ENCODE measurements around the gene CBR1.
"Not testable (repeated sequence)": the region's sequence is repeated elsewhere in the genome, so short reads cannot be mapped to it uniquely, and the experiment has no call there.

The CBR1 gene

GRCh38 chr21:36052860-36053714 is 16.7 kb upstream of the CBR1 start:
- DNase-seq: no peak

DNA sequence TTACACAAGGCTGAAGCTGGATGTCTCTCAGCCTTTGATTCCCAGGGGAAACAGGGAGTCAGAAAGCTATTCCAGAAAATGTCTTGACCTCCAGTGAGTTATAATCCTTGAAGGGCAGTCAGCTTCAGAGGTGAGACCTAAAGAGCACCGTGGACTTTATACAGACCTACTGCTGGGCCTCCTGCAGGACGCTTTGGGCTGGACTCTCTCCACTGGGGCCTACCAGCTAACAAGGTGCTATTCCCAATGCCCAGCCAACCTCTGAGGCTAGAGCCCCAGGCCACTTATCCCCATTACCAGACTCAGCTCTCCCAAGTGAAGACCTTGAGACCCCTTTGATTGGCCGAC is 16.1 kb upstream of the CBR1 start:
- no peak for DNase-seq

DNA sequence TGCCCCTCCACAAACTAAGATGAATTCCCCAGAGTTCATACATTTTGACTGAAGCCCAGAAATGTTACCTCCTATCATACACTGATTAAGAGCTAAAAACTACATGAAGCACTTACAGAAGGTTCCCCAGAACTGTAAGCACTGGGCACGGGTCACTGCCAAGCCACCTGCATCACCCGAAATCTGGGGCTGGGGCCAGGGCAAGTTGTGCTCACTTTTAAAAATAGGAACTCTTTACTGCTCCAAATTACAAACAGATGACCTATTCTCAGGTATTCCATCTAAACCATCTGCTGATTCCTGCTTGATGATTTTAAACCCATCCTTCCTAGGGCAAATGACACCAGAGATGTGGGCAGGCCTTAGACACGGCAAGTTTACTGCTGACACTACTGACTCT is 14.3 kb upstream of the CBR1 start:
- no peak for DNase-seq

GRCh38 chr21:36059823-36060158 is 10.0 kb upstream of the CBR1 start:
- DNase-seq: peak; percentile 39

DNA sequence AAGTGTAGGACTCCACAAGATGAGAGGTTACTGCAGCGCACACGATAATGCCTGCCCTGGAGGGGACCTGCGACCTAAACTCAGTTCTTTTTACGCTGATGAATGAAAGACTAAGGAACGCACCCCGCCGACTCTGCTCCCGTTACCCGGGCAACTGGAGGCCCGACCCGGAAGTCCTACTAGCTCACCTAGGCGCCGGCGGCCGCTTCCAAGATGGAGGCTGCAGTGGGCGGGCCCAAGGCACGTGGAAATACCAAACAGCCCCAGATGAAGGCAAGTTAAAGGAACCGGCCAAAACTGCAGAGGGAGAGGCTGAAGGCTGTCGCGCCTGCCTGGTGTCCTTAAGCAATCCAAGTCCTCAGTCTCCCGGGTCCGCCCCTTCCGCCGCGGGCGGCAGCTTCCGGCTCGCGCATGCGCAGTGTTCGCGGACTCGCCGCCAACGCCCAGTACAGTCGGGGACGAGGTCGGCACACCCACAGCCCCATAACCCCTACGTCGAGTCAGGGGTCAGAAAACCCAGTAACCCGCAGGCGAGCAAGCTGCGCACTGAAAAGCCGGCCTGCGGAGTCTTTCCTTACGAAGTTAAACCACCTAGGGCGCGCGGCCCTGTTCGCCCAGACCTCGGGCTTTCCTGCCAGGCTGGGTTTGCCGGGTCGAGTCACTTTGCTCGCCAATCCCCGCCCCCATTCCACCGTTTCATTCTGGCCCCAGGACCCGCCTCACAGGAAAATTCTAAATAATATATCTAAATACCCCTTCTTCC is 9.5 kb upstream of the CBR1 start, which contains the start of gene SETD4:
TSS of gene SETD4 (minus strand) at position 368 of the 763 bp plus-strand sequence. CDS start 1,638 bp downstream, outside the sequence.
- peak; percentile 90 for DNase-seq

- DNase-seq: no peak
These were observed 8.4 kb upstream of the CBR1 start for GRCh38 chr21:36061445-36061844.

GRCh38 chr21:36063375-36064084 is 6.3 kb upstream of the CBR1 start:
- no peak for DNase-seq

- DNase-seq: no peak
These were observed 5.8 kb upstream of the CBR1 start for GRCh38 chr21:36064085-36064460.

DNA sequence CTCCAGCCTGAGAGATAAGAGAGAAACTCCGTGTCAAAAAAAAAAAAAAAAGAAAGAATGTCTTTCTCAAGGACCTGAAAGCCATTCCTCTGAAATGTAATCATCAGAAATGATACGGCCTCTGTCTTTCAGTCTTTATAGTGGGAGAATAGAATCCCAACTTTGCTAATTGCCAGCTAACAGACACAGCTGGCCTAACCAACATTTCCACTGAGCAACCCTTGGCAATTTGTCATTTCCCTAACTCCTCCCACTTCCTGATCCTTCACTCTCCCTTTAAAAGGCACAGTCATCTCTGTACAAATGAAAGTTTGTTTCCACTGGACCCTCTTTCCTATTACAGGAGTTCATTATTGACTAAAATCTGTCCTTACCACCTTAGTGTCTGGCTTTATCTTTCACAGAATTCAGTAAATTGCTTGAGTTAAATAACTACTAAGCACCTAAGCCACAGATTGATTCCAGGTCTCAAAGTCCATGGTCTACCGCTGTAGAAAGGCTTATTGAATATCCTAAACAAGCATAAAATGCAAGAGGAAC is 4.3 kb upstream of the CBR1 start:
- DNase-seq: no peak

GRCh38 chr21:36068748-36069398 is 951 bp upstream of the CBR1 start:
- no peak for DNase-seq

- DNase-seq: no peak
These were observed 1.2 kb downstream of the CBR1 start for GRCh38 chr21:36070999-36071398.

- DNase-seq: no peak
These were observed 2.8 kb downstream of the CBR1 start for GRCh38 chr21:36072453-36073162.

- DNase-seq: no peak
These were observed 3.4 kb downstream of the CBR1 start for GRCh38 chr21:36073181-36073580.

DNA sequence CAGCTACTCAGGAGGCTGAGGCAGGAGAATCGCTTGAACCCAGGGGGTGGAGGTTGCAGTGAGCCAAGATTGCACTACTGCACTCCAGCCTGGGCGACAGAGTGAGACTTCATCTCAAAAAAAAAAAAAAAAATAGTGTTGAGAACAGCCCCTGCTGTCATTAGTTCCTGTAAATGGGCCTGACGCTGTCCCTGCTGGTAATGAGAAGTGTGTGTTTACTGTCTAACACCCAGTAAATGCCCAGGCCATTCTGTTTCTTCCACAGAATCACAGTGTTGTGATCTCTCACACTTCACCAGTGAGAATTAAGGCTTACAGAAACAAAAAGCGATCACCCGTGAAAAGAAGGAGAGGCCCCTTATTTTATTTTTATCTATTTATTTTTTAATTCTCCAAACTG is 4.1 kb downstream of the CBR1 start:
- not testable (repeated sequence) for DNase-seq

DNA sequence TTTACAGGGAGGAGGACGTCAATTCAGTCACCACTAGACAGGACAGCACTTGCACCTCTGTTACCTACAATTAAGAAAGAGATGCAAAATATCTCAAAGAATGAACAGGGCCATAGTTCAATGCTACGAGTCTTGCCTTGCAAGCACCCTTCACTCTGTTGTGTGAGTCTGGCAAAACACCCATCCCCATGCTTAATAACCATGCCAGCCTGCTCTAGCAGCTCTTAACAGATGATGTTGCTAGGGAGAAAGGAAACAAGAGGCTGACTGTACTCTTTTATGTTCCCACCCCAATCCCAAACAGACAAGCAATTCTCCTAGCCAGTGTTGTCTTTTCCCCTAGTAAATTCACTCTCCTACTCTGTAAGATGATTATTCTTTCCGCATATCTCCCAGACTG is 5.3 kb downstream of the CBR1 start:
- DNase-seq: no peak

- no peak for DNase-seq
These were observed 6.1 kb downstream of the CBR1 start for GRCh38 chr21:36075953-36076352.

DNA sequence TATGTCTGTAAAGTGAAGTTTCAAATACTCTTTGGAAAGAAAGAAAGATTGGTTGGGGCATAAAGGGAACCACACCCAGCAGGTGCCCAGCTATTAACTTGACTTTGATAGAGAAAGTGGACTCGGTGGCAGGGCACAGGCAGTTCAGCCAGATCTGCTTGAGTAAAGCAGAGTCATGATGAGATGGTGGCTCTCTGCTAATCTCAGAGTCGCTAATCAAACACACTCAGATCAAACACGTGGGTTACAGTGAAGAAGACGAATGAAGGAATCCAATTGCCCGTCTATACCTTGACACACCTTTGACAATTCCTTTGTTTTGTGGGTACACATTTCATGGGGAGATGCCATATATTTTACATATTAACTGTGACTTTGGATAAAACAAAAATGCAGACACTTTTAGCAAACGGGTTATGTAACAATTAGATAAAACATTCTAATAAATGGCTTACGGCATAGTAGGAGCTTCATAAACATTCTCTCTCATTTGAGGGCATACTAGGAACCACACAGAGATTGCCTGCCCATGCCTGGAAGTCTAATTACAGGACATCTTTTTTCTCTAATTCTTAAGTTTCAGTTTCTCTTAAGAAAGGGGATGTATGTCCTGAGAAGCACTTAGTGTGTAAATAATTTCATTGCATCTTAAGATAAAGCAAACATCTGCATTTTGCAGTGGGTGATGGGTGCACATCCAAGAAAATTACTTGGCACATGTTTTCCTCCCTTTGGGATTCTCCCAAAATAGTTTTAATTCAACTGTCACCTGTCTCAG is 7.2 kb downstream of the CBR1 start:
- no peak for DNase-seq

GRCh38 chr21:36077758-36078157 is 7.9 kb downstream of the CBR1 start:
- DNase-seq: no peak

DNA sequence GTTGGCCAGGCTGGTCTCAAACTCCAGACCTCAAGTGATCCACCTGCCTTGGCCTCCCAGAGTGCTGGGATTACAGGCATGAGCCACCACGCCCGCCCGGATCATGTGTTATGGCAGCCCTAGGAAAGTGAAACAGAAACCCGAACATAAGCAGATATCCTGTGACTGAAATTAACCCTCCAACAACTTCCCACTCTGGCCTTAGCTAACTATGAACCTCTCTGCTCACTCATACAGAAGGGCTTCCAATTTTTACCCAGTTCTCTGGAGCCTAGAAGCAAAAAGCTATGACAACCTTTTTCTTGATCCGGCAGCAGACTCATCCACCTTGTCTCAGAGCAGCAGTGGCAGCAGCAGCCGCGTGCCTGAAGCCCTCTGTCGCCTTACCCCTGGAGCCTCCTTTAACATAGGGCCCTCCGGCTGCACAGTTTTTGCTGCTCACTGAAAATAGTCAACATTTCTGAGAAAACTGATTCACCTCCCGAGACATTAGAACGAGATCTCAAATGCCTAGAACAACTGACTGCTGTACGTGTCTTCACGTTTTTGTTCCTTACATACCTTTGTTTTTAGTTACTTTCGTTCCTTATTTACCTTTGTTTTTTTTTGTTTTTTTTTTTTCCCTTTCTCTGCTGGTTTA is 9.3 kb downstream of the CBR1 start:
- DNase-seq: no peak

DNA sequence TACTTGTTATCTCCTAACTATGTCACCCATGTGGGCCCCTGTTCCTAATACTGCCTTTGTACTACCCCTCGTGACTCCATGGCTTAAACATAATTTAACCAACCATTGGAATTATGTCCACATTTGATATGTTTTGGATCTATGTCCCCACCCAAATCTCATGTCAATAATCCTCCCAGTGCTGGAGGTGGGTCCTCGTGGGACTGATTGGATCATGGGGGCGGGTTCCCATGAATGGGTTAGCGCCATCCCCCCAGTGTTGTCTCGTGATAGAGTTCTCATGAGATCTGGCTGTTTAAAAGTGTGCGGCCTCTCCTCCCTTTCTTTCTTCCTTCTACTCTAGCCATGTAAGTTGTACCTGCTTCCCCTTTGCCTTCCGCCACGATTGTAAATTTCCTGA is 9.8 kb downstream of the CBR1 start:
- no peak for DNase-seq

DNA sequence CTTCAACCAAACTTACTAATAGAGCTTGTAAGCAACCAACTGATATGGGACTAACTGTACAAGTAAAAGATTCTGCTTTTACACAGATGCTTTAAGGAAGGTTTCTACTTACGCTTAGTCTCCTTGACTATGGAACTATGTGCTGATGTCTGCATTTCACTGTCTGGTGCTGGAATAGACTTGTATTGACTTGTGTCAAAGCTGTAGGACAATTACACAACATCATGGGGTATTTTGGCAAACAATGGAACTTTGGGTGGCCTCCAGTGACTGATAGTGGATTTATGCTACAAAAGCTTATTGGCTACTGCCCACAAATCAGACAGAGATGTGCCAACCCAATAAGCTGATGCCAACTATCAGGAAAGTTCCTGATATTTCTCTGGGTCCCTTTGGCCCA is 10.6 kb downstream of the CBR1 start:
- DNase-seq: no peak

Measured in COR-L47 (cell line).